Liver (tissue), 9 donors: ENCODE data around the gene EDC3. TPM values are rescaled to one million over a fixed set of nuclear protein-coding genes. Genes with fewer than 3 reads are reported as not detected.

Experiments
- DNase-seq: peaks from one replicate; pipeline ENCODE4 v3.0.0-alpha.2; 2017; ENCODE audit warnings: low spot score
- H3K27ac ChIP-seq, 2 donors: one replicate each; pipeline ENCODE4 v1.7.0; 2013; ENCODE audit warnings: inconsistent platforms in 2 of 2, low read length in 2 of 2, control low read depth in 1 of 2, low read depth in 1 of 2, mild to moderate bottlenecking in 1 of 2
- H3K27me3 ChIP-seq, 4 donors: one replicate each; pipeline versions ENCODE4 v1.6.1 to v1.7.0; 2013; ENCODE audit warnings: low read length in 3 of 4, inconsistent platforms in 1 of 4, mild to moderate bottlenecking in 1 of 4, moderate library complexity in 1 of 4; ENCODE audit not compliant: control insufficient read depth in 4 of 4, insufficient read depth in 4 of 4
- H3K36me3 ChIP-seq, 4 donors: one replicate each; pipeline versions ENCODE4 v1.6.1 to v1.7.0; 2013; ENCODE audit warnings: low read length in 3 of 4, mild to moderate bottlenecking in 3 of 4, low read depth in 1 of 4, moderate library complexity in 1 of 4; ENCODE audit not compliant: control insufficient read depth in 4 of 4, insufficient read depth in 3 of 4
- H3K4me1 ChIP-seq, 4 donors: one replicate each; pipeline versions ENCODE4 v1.6.1 to v1.7.0; 2013; ENCODE audit warnings: low read length in 3 of 4, mild to moderate bottlenecking in 3 of 4, moderate library complexity in 1 of 4; ENCODE audit not compliant: control insufficient read depth in 4 of 4, insufficient read depth in 4 of 4
- H3K4me3 ChIP-seq, 3 donors: one replicate each; pipeline versions ENCODE4 v1.6.1 to v1.7.0; 2013; ENCODE audit warnings: low read length in 3 of 3, control low read depth in 1 of 3, low read depth in 1 of 3, mild to moderate bottlenecking in 1 of 3
- H3K9ac ChIP-seq, 2 donors: one replicate each; pipeline ENCODE4 v1.7.0; 2013; ENCODE audit warnings: low read length in 2 of 2, mild to moderate bottlenecking in 2 of 2, moderate library complexity in 2 of 2, control low read depth in 1 of 2, low read depth in 1 of 2
- H3K9me3 ChIP-seq, 4 donors: one replicate each; pipeline versions ENCODE4 v1.6.1 to v1.7.0; 2013; ENCODE audit warnings: low read length in 3 of 4; ENCODE audit not compliant: control insufficient read depth in 4 of 4
- FOXA1 ChIP-seq: IDR thresholded peaks from 2 replicates; pipeline ENCODE4 v1.6.1; 2016; ENCODE audit warnings: antibody characterized with exemption
- FOXA2 ChIP-seq: IDR thresholded peaks from 2 replicates; pipeline ENCODE4 v1.6.1; 2016; ENCODE audit warnings: antibody characterized with exemption
- GABPA ChIP-seq, 2 donors: IDR thresholded peaks in 1 of 2; conservative IDR thresholded peaks in 1 of 2; 2 replicates each; pipeline ENCODE4 v1.6.1; 2016; ENCODE audit warnings: antibody characterized with exemption in 2 of 2, mild to moderate bottlenecking in 1 of 2, moderate library complexity in 1 of 2
- HNF4A ChIP-seq, 2 donors: conservative IDR thresholded peaks; 2 replicates each; pipeline ENCODE4 v1.6.1; 2016; ENCODE audit warnings: antibody characterized with exemption in 2 of 2, mild to moderate bottlenecking in 2 of 2
- JUND ChIP-seq, 2 donors: IDR thresholded peaks; 2 replicates each; pipeline ENCODE4 v1.6.1; 2016; ENCODE audit warnings: antibody characterized with exemption in 2 of 2
- NR2F2 ChIP-seq: IDR thresholded peaks from 2 replicates; pipeline ENCODE4 v1.6.1; 2016; ENCODE audit warnings: antibody characterized with exemption
- RXRA ChIP-seq, 2 donors: IDR thresholded peaks; 2 replicates each; pipeline ENCODE4 v1.6.1; 2017 to 2018; ENCODE audit warnings: antibody characterized with exemption in 2 of 2, mild to moderate bottlenecking in 1 of 2
- SP1 ChIP-seq: IDR thresholded peaks from 2 replicates; pipeline ENCODE4 v1.6.1; 2018; ENCODE audit warnings: antibody characterized with exemption, mild to moderate bottlenecking
- TAF1 ChIP-seq: conservative IDR thresholded peaks from 2 replicates; pipeline ENCODE4 v1.6.1; 2016; ENCODE audit warnings: antibody characterized with exemption, mild to moderate bottlenecking
- YY1 ChIP-seq: IDR thresholded peaks from 2 replicates; pipeline ENCODE4 v1.6.1; 2016; ENCODE audit warnings: antibody characterized with exemption, mild to moderate bottlenecking
- WGBS: extraction: QIAGEN DNeasy Blood & Tissue Kit; methylation state at CpG from one replicate; pipeline ENCODE4 v1.1.7; 2013; 5-methylcytosine and 5-hydroxymethylcytosine counted together
- polyA plus RNA-seq, 2 donors: library from polyadenylated mRNA; stranded (reverse) in 1 of 2; unstranded in 1 of 2; fragments of 200-250 nt in 1 of 2; fragments of >200 nt in 1 of 2; fragmentation: Nextera tagmentation in 1 of 2; extraction: Ambion mirVana in 1 of 2; gene quantifications; one replicate each; pipeline versions ENCODE4 v1.2.1 to v1.2.3, GENCODE V29; 2013 to 2015
- total RNA-seq, 2 donors: library from RNA; depleted of rRNA; stranded (reverse); fragments of >200 nt; gene quantifications; one replicate each; pipeline ENCODE4 v1.2.3, GENCODE V29; 2014
- TF ChIP-seq, protein P1 (sequence below): IDR thresholded peaks from 2 replicates; pipeline ENCODE4 v1.6.1; 2016; ENCODE audit warnings: antibody characterized with exemption
- TF ChIP-seq, protein P2 (sequence below): IDR thresholded peaks from 2 replicates; pipeline ENCODE4 v1.6.1; 2016; ENCODE audit warnings: antibody characterized with exemption
- TF ChIP-seq, protein P3 (sequence below): fragments of 150-350 bp; IDR thresholded peaks from 2 replicates; pipeline ENCODE4 v1.5.1; 2017; ENCODE audit warnings: improper control_type of control experiment, low read depth, low read length; ENCODE audit not compliant: missing input control
- TF ChIP-seq, protein P4 (sequence below): IDR thresholded peaks from 2 replicates; pipeline ENCODE4 v1.6.1; 2016; ENCODE audit warnings: antibody characterized with exemption, mild to moderate bottlenecking
- donor health status: healthy.
- donor health status: healthy.
- donor health status: healthy.
- donor health status: healthy.
- donor health status: healthy.

EDC3 gene
- total and polyA plus RNA-seq, 4 donors, result 5.8 to 9.5 (median 7.4) TPM

DNA sequence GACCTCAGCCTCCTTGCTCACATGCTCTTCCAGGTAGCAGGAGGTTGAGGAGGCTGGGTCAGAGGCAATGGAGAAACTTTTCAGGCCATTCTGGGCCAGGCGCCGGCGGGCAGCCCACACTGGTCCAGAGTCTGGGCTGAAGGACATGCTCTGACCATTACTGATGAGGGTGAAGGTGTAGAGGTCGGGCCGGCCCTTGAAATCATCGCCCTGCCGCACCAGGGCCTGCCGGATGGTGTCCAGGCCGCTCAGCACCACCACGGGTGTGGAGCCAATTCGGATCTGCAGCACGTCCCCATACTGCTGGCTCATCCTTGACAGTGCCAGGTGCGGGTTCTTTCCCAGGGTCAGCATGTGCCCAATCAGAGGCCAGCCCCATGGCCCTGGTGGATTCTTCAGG, 26.8 kb upstream of the EDC3 start:
- Histone ChIP-seq H3K27ac (no peak overlapping the region), H3K27me3 (no peaks in the 10 kb centered on the region), H3K36me3 (no peaks in the 10 kb centered on the region), H3K4me1 (peaks cover 3 to 27% (median 21%) of the 10 kb centered on the region in 4 donors), H3K9me3 (no peaks in the 10 kb centered on the region), H3K4me3 (no peak overlapping the region), H3K9ac (no peak overlapping the region)
- DNase-seq, result no peak
- WGBS, result 81% methylated on average over 13 of the region's 13 CpGs
- TF ChIP-seq, protein P1, sequence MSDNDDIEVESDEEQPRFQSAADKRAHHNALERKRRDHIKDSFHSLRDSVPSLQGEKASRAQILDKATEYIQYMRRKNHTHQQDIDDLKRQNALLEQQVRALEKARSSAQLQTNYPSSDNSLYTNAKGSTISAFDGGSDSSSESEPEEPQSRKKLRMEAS, result no peak
- TF ChIP-seq NR2F2 (no peak), JUND (IDR thresholded peaks at IDR 0.05) (no peak)

DNA sequence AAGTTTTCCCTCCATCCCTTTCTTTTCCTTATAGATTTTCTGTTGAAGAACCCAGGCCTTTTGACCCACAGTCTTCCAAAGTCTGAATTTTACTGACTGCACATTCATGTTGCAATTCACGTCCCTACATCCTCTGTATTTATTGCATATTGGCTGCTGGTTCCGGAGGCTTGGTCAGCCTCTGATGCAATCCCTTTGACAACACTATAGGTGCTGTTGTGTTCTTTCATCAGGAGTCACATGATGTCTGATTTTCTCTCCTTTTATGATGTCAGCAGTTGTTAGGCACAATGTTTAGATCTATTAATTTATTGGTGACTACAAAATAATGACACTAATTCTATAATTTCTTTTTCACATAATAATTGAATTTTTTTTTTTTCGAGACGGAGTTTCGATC, 20.8 kb upstream of the EDC3 start:
- H3K9ac ChIP-seq, result no peak overlapping the region

DNA sequence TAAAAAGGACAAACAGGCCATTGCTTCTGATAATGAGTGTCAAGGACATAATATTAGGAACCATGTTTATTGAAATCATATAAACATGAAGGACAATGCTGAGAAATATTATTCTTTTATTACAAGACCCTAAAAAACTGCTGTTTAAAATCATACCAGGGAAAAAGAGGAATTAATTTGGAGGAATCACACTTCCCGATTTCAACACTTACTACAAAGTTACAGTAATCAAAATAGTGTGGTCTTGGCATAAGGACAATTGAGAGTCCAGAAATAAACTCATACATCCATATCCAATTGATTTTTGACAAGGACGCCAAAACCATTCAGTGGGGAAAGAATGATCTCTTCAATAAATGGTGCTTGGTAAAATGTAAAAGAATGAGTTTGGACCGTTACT, 16.5 kb upstream of the EDC3 start:
- no peak overlapping the region for H3K9ac ChIP-seq
- H3K27me3 ChIP-seq, result no peaks in the 10 kb centered on the region
- 59% methylated on average over 3 of the region's 3 CpGs for WGBS
- H3K9me3 ChIP-seq, result no peaks in the 10 kb centered on the region
- TF ChIP-seq, protein P2, sequence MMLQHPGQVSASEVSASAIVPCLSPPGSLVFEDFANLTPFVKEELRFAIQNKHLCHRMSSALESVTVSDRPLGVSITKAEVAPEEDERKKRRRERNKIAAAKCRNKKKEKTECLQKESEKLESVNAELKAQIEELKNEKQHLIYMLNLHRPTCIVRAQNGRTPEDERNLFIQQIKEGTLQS, result no peak
- TF ChIP-seq RXRA (IDR thresholded peaks at IDR 0.05) (no peak), YY1 (no peak), JUND (IDR thresholded peaks at IDR 0.05) (no peak), SP1 (no peak), NR2F2 (no peak), TAF1 (no peak), FOXA2 (no peak), HNF4A (conservative IDR thresholded peaks at IDR 0.05) (no peak)
- TF ChIP-seq, protein P3, sequence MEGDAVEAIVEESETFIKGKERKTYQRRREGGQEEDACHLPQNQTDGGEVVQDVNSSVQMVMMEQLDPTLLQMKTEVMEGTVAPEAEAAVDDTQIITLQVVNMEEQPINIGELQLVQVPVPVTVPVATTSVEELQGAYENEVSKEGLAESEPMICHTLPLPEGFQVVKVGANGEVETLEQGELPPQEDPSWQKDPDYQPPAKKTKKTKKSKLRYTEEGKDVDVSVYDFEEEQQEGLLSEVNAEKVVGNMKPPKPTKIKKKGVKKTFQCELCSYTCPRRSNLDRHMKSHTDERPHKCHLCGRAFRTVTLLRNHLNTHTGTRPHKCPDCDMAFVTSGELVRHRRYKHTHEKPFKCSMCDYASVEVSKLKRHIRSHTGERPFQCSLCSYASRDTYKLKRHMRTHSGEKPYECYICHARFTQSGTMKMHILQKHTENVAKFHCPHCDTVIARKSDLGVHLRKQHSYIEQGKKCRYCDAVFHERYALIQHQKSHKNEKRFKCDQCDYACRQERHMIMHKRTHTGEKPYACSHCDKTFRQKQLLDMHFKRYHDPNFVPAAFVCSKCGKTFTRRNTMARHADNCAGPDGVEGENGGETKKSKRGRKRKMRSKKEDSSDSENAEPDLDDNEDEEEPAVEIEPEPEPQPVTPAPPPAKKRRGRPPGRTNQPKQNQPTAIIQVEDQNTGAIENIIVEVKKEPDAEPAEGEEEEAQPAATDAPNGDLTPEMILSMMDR, result no peak
- no peak overlapping the region for H3K27ac ChIP-seq
- no peaks in the 10 kb centered on the region for H3K4me1 ChIP-seq
- no peak overlapping the region for H3K4me3 ChIP-seq
- no peaks in the 10 kb centered on the region for H3K36me3 ChIP-seq
- no peak for DNase-seq

More for the DNA sequence above, 20.8 kb upstream of the EDC3 start:
- WGBS, result 66% methylated on average over 5 of the region's 5 CpGs
- no peak for TF ChIP-seq GABPA (IDR thresholded peaks at IDR 0.05 in 1 of 2, conservative IDR thresholded peaks at IDR 0.05 in 1 of 2)
- TF ChIP-seq, protein P4, sequence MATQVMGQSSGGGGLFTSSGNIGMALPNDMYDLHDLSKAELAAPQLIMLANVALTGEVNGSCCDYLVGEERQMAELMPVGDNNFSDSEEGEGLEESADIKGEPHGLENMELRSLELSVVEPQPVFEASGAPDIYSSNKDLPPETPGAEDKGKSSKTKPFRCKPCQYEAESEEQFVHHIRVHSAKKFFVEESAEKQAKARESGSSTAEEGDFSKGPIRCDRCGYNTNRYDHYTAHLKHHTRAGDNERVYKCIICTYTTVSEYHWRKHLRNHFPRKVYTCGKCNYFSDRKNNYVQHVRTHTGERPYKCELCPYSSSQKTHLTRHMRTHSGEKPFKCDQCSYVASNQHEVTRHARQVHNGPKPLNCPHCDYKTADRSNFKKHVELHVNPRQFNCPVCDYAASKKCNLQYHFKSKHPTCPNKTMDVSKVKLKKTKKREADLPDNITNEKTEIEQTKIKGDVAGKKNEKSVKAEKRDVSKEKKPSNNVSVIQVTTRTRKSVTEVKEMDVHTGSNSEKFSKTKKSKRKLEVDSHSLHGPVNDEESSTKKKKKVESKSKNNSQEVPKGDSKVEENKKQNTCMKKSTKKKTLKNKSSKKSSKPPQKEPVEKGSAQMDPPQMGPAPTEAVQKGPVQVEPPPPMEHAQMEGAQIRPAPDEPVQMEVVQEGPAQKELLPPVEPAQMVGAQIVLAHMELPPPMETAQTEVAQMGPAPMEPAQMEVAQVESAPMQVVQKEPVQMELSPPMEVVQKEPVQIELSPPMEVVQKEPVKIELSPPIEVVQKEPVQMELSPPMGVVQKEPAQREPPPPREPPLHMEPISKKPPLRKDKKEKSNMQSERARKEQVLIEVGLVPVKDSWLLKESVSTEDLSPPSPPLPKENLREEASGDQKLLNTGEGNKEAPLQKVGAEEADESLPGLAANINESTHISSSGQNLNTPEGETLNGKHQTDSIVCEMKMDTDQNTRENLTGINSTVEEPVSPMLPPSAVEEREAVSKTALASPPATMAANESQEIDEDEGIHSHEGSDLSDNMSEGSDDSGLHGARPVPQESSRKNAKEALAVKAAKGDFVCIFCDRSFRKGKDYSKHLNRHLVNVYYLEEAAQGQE, result no peak
- TF ChIP-seq RXRA (IDR thresholded peaks at IDR 0.05), result no peak
- no peak for TF ChIP-seq FOXA1
- TF ChIP-seq SP1, result no peak
- TF ChIP-seq TAF1, result no peak
- no peak for TF ChIP-seq FOXA2
- no peaks in the 10 kb centered on the region for H3K36me3 ChIP-seq
- no peak for DNase-seq
- H3K4me3 ChIP-seq, result no peak overlapping the region
- no peaks in the 10 kb centered on the region for H3K27me3 ChIP-seq
- no peaks in the 10 kb centered on the region for H3K4me1 ChIP-seq
- no peak overlapping the region for H3K27ac ChIP-seq
- no peaks in the 10 kb centered on the region for H3K9me3 ChIP-seq
